H54 (cell line): ENCODE measurements around the gene CHST2.
A peak's percentile ranks its signal among the peaks of the same experiment; 100 is the strongest.

Experiments
- DNase-seq: peaks from one replicate; pipeline ENCODE4 v3.0.0; 2011; ENCODE audit warnings: low spot score, mixed read lengths; ENCODE audit not compliant: insufficient read length
- FAIRE-seq: peaks from 3 replicates; lab custom pipeline; 2011; peaks lifted over from hg19 to GRCh38; lab: Jason Lieb, UNC
- POLR2A ChIP-seq: IDR thresholded peaks from 2 replicates; pipeline ENCODE4 v1.6.1; 2011; ENCODE audit warnings: low read depth, mild to moderate bottlenecking, low read length

CHST2 gene

DNA sequence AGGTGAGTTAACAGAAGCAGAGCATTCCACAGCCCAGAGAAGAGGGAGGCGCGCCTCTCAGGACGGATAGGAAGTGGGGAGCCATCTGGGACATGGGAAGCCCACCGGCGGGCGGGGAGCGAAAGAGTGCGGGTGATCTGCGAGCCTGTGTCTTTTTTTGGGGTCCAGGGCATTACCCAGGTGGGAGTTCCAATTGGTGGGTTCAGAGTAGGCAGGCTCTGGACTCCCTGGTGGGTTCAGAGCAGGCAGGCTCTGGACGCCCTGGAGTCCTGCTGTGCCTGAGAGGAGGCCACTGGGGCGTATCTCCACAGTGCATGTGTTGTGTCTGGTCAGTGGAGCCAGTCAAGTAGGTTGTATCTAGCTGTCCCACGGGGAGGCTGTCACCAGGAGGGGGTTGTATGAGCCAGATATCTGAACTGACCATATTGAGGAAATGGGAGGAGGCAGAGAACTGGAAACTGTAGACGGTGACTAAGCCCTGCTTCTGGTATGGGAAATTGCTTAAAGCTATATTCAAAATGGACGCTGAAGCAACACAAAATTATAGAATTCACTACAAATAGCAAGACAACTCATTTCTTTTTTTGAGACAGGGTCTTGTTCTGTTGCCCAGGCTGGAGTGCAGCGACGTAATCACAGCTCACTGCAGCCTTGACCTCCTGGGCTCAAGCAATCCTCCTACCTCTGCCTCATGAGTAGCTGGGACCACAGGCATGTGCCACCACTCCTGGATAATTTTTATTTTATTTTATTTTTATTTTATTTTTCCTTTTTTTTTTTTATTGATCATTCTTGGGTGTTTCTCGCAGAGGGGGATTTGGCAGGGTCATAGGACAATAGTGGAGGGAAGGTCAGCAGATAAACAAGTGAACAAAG is 34.5 kb upstream of the CHST2 start:
- DNase-seq (peak; percentile 37), FAIRE-seq (no peak)
- no peak for TF ChIP-seq POLR2A

DNA sequence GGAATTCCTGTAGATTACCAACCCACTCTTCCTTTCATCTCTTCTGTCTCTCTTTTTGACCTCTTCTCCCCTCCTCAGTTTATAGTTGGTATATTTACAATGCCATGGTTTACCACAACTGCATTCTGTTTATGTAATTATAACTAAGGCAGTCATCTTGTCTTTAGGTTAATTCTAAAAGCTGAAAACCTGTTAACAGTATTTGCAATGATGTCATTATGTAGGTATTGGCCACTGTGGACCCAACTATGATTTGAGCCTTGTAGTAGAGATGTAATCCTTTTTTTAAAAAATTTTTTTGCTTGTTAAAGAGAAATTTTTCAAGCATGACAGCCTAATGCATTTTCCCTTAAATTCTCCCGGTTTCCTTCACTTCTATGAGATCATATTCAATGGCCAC is 30.7 kb upstream of the CHST2 start:
- DNase-seq, result no peak
- no peak for TF ChIP-seq POLR2A
- FAIRE-seq, result no peak

DNA sequence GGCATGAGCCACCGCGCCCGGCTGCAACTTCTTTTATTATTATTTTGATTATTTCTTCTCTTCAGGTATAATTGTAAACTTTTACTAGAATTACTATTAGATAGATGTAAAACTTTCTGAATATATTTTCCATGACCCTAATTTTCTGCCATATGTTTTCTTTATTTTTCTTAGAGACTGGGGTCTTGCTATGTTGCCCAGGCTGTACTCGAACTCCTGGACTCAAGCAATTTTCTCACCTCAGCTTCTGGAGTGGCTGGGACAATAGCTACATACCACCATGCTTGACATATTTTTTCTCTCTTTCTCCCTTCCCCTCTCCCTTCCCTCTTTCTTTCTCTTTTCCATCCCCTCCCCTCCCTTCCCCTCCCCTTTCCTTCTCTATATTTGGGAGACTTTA is 29.6 kb upstream of the CHST2 start:
- DNase-seq (no peak), FAIRE-seq (no peak)
- no peak for TF ChIP-seq POLR2A

DNA sequence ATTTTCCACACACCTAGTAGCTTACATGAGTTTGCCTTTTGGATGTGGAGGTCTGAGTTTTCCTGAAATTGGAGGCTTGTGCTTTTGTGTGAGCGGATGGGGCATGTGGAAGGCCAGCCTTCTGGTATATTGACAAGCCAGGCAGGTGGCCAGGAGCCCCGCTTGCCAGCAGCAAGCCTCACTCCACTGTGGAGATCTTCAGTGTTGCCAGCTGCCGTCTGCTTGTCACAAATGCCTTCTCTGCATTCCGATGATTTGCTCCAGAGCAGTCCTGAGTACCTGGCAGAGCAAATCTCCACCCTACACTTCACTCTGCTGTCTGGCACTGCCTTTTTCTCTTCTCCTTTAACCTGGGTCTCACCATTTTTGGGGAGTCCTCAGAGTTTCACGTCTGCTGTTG is 29.1 kb upstream of the CHST2 start:
- no peak for TF ChIP-seq POLR2A
- DNase-seq, result no peak
- no peak for FAIRE-seq

DNA sequence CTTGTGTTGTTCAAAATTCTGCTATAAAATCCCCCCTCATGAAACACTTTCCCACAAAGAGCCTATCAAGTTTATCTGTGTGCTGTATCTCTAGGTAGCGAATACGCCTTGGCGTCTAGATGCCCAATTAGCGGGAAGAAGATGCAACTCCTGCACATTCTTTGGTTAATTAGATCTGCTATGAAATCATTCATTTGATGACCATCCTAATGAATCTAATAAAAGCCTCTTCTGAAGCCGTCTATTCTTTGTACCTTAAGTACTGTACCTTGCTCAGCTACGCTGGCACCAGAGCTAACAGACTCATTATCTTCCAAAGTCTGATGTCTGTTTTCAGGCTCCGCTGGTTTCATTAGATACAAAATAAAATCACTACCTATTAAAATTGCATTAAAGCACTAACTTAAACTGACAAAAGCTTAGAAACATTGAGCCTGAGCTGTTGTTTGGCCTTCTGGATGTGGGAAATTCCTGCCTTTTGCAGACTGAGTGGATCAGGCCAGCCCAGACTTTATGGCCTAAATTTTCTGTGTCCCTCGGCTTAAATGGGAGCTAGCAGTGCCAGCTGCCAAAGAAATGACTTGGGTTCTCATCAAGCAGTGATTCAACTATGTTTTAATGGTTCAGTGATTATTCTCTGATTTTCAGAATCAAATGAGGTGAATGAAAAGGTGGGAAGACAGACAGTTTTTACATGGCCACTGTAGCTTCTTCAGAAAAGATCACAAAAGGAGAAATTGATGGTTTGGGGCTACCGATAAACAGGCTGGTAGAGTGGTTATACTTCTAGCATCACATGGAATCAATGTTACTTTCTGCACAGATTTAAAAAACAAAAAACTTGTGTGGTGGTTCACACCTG is 28.4 kb upstream of the CHST2 start:
- TF ChIP-seq POLR2A, result no peak
- DNase-seq (no peak), FAIRE-seq (no peak)

DNA sequence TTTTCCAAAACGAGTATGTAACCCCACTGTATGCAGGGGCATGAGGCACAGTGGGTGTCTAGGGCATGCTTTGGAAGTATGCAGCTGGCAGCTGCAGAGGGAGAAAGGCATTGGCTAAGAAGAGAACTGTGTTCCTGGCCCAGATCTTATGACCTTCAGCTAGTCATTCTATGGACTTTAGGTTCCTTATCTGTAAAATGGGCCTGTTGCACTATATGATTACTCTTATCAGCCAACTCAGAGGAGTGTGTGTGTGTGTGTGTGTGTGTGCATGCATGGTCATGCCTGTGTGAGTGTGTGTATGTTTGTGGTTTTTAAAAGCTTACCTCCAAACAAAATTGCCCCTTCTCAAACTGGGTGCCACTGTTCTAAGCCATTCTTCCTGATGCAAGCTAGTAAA is 27.4 kb upstream of the CHST2 start:
- no peak for TF ChIP-seq POLR2A
- FAIRE-seq, result no peak
- no peak for DNase-seq

DNA sequence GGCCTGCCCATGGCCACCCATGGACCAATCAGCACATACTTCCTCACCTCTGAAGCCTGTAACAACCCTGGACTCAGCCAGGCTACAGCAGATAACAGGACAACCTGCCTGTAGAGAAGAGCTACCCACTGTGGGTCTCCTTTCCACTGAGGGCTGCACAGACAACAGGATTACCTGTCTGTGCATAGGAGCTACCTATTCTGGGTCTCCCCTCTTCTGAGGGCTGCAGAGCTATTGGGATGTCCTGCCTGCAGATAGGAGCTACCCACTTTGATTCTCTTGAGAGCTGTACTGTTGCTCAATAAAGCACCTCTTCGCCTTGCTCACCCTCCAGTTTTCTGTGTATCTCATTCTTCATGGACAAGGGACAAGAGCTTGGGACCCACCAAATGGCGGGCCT is 23.8 kb upstream of the CHST2 start:
- no peak for DNase-seq
- FAIRE-seq, result no peak

DNA sequence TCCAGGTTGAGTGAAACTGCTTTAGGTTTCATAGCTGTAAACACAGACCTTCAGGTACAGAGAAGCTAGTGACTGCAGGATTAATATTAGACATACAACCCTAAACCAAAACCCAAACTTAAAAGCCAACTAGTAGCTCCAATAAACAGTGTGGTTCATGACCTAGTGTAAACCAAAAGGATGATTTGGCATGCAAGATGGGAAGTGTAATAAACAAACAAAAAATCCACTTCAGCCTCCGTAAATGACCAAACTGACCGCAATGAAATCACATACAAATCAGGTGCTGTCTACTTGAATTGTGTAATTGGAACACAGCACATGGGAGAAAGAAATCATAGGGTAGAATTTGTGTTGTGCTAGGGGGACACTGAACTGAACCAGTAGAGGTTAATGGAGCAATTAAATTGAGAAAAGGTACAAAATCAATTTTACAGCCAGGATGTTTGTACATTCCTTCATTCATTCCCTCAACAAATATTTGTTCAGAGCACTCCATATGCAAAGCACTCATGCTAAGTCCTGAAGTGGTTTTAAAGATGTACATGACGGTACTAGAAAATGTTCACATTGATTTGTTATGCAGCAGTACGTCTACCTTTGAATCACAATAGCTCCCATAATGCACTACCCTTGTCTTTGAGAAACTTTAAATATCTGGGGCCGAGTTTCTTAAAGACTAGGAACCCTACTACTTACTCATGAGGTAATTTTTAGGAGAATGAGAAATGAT is 21.4 kb upstream of the CHST2 start:
- DNase-seq, result no peak
- no peak for TF ChIP-seq POLR2A
- no peak for FAIRE-seq

More for the DNA sequence above, 23.8 kb upstream of the CHST2 start:
- TF ChIP-seq POLR2A, result no peak

DNA sequence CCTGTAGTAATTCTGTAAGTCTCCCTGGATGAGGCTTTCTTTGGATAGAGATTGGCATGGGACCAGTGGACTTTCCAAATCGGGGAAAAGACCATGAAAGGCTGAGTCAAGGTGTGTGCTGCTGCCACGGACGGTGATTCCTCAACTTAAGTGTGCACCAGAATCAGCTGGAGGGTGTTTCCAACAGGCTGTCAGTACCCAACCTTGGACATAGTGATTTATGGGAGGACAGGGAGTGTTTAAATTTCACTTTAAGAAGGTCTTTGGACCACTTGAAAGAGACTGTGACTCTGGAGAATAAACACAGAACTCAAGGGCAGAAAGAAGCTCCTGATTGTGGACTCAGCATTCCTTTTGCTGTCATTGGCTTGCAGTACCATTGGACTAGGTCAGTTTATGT is 20.4 kb upstream of the CHST2 start:
- TF ChIP-seq POLR2A, result no peak
- no peak for DNase-seq
- FAIRE-seq, result no peak

DNA sequence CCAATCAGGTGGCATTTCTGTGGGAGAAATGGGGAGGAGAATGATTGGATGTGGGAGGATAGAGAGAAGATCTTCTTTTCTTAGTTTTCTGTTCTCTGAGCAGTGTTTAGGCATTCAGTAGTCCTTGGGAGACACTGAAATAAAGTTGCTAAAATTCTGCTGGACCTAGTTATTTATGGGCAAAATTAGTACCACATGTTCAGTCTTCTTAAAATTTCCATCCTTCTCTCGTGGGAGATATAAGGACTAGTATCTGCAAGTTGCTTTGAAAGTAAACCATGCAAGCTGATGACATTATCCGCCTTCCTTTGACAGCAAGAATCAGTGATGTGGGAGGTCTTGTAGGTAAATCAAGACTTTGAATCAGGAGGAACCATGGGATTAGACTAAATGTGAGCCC is 19.9 kb upstream of the CHST2 start:
- FAIRE-seq (no peak), DNase-seq (no peak)
- TF ChIP-seq POLR2A, result no peak

DNA sequence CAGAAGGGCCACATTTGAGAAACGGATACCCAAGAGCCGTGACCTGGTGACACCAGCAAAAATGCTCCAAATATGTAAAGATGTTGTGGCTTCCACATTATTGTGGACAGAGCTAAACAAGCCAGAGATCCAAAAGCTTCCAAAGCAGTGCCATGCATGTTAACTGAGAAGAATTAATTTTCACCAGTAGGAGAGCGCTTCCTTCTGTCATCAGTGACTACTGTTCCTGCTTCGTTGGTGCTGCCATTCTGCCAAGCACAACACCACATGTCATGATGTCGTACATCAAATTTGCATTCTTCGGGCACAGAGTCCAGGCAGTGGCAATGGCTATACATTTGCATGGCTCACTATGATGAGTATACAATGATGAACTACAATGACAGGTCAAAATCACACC is 19.1 kb upstream of the CHST2 start:
- FAIRE-seq (no peak), DNase-seq (no peak)
- no peak for TF ChIP-seq POLR2A

DNA sequence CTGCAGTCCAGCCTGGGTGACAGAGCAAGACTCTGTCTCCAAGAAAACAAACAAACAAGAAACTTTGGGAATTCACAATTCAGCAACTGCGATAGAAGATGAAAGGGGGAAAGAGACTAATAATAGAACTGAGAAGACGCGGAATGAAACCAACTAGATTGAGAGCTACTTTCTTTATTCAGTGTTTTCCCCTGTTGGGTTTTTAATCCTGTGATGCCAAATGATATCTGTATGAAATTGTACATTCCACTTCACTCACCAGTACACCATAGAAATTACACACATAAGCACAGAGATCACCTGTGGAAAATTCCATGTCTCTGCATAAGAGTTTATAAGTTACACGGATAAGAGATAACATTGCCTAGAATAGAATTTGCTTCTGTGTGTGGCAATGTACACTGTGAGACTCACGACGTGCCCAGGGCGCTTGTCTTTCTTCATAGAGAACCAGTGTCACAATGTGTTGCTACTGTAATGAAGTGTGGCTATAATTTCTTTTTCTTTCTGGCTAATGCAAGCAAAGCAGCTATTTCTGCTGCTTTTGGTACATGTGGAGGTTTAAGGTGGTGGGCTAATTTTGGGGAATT is 17.7 kb upstream of the CHST2 start:
- TF ChIP-seq POLR2A, result no peak
- FAIRE-seq (no peak), DNase-seq (no peak)

DNA sequence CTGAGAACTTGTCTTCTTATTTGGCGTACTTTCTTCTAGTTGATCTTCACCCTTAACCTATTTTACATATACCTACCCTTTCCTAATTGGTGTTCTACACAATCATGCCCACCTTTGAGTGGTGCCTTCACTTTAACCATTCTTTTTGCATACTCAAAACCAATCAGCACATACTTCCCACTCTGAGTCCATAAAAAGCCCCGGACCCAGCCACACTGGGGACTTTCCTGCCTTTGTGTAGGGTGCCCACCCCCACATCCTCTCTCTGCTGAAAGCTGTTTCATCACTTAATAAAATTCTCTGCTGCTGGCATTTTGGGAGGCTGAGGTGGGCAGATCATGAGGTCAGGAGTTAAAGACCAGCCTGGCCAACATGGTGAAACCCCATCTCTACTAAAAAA is 15.9 kb upstream of the CHST2 start:
- FAIRE-seq (no peak), DNase-seq (no peak)
- no peak for TF ChIP-seq POLR2A

DNA sequence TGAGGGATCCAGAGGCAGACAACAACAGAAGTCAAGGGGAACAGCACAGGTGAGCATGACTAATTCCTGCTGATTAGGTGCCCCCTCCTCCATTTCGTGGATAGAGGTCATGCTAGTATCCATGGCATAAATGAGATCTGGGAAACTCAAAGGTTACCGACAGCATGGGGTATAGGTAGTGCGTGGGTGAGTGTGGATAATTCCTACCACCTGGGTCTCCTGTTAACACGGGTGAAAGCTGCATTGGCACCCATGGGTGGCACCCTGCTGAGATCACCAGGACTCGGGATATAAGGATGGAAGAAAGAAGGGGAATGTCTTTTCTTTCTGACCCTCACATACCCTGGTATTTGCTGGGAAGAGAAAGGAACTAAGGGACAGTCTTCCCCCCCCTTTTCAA is 14.4 kb upstream of the CHST2 start:
- FAIRE-seq (no peak), DNase-seq (no peak)

More for the DNA sequence above, 14.4 kb upstream of the CHST2 start:
- no peak for TF ChIP-seq POLR2A
